ENCODE results near the gene NALCN. TPM values are rescaled to one million over a fixed set of nuclear protein-coding genes. Genes with fewer than 3 reads are reported as not detected.

The NALCN gene
- total and polyA plus RNA-seq, 8 donors = 0.26 to 1.9 (median 0.74) TPM

DNA sequence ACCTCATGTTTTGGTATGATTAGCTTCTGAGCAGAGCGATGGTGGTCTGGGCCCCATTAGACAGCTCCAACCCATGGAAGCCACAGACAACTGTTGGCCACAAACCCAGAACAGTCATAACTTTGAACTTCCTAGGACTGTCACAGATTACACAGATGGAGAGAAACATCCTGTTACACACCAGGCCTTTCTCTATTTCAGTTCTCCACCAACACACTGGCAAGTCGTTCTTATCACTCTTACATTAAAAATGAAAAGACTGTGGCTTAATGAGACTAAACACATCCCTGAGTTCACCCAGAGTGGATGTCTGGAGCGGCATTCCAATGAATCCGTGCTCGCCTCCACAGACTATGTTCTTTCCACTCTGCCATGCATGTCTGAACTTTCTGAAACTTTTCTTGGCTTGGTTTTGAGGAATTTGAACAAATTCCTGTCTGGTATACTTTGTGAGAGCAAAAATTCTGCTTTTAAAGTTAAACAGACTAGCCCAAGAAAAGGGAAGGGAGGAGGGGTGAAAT, 109.1 kb downstream of the NALCN start:
- DNase-seq = no peak
- intact Hi-C loops (cut with DNase I) = no loop called here
- ATAC-seq = peak; percentile 61
- Histone ChIP-seq H3K4me3 (no peak overlapping the region), H3K27ac (no peak overlapping the region), H3K27me3 (no peaks in the 10 kb centered on the region), H3K9me3 (peaks cover 0 to 2% of the 10 kb centered on the region in 2 donors), H3K36me3 (no peaks in the 10 kb centered on the region), H3K4me1 (no peaks in the 10 kb centered on the region)
- TF ChIP-seq, protein P1, sequence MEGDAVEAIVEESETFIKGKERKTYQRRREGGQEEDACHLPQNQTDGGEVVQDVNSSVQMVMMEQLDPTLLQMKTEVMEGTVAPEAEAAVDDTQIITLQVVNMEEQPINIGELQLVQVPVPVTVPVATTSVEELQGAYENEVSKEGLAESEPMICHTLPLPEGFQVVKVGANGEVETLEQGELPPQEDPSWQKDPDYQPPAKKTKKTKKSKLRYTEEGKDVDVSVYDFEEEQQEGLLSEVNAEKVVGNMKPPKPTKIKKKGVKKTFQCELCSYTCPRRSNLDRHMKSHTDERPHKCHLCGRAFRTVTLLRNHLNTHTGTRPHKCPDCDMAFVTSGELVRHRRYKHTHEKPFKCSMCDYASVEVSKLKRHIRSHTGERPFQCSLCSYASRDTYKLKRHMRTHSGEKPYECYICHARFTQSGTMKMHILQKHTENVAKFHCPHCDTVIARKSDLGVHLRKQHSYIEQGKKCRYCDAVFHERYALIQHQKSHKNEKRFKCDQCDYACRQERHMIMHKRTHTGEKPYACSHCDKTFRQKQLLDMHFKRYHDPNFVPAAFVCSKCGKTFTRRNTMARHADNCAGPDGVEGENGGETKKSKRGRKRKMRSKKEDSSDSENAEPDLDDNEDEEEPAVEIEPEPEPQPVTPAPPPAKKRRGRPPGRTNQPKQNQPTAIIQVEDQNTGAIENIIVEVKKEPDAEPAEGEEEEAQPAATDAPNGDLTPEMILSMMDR (IDR thresholded peaks at IDR 0.05) = no peak

DNA sequence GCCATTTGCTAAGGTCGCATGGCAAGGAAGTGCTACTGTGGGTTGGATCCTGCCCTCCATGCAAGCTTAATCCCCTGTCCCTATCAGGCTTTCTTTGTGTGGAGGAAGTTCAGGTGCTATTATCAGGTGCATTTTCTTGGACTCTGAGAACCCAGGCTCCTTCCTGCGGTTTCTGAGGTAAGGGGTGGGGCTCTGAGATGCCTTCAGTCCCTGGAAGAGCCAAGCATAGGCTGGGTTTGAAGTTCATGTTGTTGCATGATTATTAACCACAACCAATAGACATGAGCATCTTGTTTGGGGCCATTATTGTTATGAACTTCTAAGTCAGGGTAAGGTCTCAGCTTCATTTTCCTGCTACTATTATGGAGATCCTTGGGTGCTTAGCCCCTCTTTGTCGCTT, 109.5 kb downstream of the NALCN start:
- TF ChIP-seq, protein P1 (IDR thresholded peaks at IDR 0.05) = no peak
- Histone ChIP-seq H3K36me3 (no peaks in the 10 kb centered on the region), H3K27me3 (no peaks in the 10 kb centered on the region), H3K27ac (no peak overlapping the region), H3K4me1 (no peaks in the 10 kb centered on the region), H3K4me3 (no peak overlapping the region), H3K9me3 (peaks cover 0 to 2% of the 10 kb centered on the region in 2 donors)
- intact Hi-C loops (cut with DNase I) = no loop called here
- ATAC-seq = no peak
- no peak for DNase-seq

DNA sequence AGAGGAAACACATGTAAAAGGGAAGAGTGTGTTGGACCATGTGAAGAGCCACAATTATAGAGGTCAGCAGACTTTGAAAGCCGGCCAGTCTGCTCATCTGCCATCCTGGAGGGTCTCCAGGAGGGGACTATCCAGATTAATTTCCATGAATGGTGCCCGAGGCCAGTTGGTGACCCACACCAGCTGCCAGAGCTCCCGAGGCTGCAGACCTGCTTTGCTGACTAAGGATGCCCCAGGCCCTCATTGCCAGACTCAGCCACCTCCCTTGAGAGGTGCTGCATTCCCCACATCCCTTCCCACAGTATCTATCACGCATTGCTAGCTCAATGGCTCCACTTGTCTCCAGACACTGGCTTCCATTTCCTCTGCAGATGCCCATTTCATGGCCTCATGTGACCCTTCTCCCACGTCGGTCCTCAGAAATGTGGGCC, 110.3 kb downstream of the NALCN start:
- H3K4me3 ChIP-seq = no peak overlapping the region
- no peak overlapping the region for H3K27ac ChIP-seq
- no peaks in the 10 kb centered on the region for H3K4me1 ChIP-seq
- DNase-seq (peak in 1 of 4 donors; percentile 34), ATAC-seq (no peak)
- intact Hi-C loops (cut with DNase I) = no loop called here
- no peaks in the 10 kb centered on the region for H3K27me3 ChIP-seq
- TF ChIP-seq, protein P1 (IDR thresholded peaks at IDR 0.05) = no peak
- H3K36me3 ChIP-seq = no peaks in the 10 kb centered on the region
- H3K9me3 ChIP-seq = peaks cover 0 to 2% of the 10 kb centered on the region in 2 donors

DNA sequence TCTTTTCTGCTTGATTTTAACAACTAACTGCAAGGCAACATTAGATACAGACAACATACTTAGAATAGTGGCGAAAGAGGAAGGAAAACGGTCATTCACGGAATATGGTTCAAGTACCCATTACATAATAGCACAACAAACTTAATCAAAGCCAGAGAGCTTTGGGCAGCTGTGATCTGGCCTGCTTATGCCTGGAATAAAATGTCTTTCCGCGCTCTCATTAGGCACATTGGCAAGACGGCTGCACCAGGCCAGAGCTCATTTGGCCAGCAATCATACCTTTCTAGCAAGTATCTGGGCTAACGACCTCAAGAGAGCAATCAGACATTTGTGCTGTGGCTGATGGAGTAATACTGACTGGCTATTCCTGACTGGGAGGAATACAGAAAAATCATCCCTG, 112.8 kb downstream of the NALCN start:
- Histone ChIP-seq H3K27me3 (no peaks in the 10 kb centered on the region), H3K27ac (no peak overlapping the region), H3K9me3 (no peaks in the 10 kb centered on the region), H3K4me3 (no peak overlapping the region), H3K36me3 (no peaks in the 10 kb centered on the region), H3K4me1 (no peaks in the 10 kb centered on the region)
- intact Hi-C loops (cut with DNase I) = no loop called here
- ATAC-seq (no peak), DNase-seq (no peak)
- TF ChIP-seq, protein P1 (IDR thresholded peaks at IDR 0.05) = no peak

DNA sequence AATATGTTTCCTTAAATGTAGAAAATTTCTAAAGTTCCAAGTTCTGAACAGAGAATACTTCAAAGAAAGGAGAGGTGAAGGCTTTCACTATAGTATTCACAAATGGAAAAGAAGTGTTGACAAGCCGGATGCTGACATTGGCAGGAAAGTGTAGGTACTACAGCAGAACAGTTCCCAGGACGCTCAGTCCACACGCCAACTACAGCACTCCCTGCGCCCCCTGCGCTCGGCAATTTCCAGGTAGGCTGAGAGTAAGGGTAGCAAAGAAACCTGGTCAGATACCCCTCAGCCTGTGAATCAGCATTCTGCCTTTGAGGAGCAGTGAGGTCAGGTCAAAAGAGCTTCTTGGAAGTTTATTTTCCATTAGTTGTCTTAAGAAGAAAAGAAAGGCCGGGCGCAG, 115.3 kb downstream of the NALCN start:
- no peaks in the 10 kb centered on the region for H3K36me3 ChIP-seq
- DNase-seq (no peak), ATAC-seq (no peak)
- no peaks in the 10 kb centered on the region for H3K9me3 ChIP-seq
- H3K4me3 ChIP-seq = no peak overlapping the region
- TF ChIP-seq, protein P1 (IDR thresholded peaks at IDR 0.05) = no peak
- H3K4me1 ChIP-seq = no peaks in the 10 kb centered on the region
- H3K27ac ChIP-seq = no peak overlapping the region
- intact Hi-C loops (cut with DNase I) = no loop called here
- no peaks in the 10 kb centered on the region for H3K27me3 ChIP-seq

Measured in left lung (tissue), 10 donors.